BLaER1 (cell line): ENCODE results near the gene HTRA2.

Experiments used
- H3K27ac ChIP-seq: shearing (Covaris generic); formaldehyde crosslinking; 2 replicates; pipeline ENCODE4 v1.8.1; 2022
- H3K27me3 ChIP-seq: shearing (Covaris generic); formaldehyde crosslinking; 2 replicates; pipeline ENCODE4 v1.8.1; 2022
- H3K36me3 ChIP-seq: shearing (Covaris generic); formaldehyde crosslinking; 2 replicates; pipeline ENCODE4 v1.8.1; 2022
- H3K4me1 ChIP-seq: shearing (Covaris generic); formaldehyde crosslinking; 2 replicates; pipeline ENCODE4 v1.8.1; 2022
- H3K4me2 ChIP-seq: shearing (Covaris generic); formaldehyde crosslinking; 2 replicates; pipeline ENCODE4 v1.8.1; 2022
- H3K4me3 ChIP-seq: shearing (Covaris generic); formaldehyde crosslinking; 2 replicates; pipeline ENCODE4 v1.8.1; 2022
- H3K9ac ChIP-seq: shearing (Covaris generic); formaldehyde crosslinking; 2 replicates; pipeline ENCODE4 v1.8.1; 2022
- H3K9me3 ChIP-seq: shearing (Covaris generic); formaldehyde crosslinking; 2 replicates; pipeline ENCODE4 v1.8.1; 2022
- H4K20me1 ChIP-seq: shearing (Covaris generic); formaldehyde crosslinking; 2 replicates; pipeline ENCODE4 v1.8.1; 2022
- Cebpa-rat ChIP-seq: shearing (Covaris generic); IDR thresholded peaks from 2 replicates; pipeline ENCODE4 v1.8.1; 2022

The HTRA2 gene

DNA sequence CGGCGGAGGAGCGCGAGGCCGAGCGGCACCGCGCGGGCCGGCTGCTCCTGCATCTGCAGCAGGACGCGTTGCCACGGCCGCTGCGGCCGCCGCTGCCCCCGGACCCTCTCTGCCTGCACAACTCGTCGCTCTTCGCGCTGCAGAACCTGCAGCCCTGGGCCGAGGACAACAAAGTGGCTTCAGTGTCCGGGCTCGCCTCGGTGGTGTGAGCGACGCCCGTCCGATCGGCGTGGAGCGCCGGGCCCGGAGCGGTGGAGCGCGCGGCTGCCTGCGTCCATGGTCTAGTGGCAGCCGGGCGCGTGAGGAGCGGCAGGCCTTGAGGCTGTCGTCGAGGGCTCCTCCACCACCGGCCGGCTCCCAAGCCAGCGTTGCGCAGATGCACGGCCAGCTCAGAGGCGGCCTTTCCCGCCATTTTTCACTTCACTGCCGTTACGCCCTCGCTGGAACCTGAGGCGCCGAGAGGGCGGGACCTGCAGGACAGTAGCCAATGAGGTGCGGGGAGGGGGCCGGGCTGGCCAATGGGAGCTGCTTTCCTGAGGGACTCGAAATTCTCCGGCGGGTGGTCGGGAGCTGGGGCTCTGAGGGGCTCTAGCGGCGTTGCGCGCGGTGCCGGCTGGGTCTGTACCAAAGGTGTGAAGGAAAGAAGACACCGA, 13.6 kb upstream of the HTRA2 start:
- no peak overlapping the region for H3K4me2 ChIP-seq
- H3K4me1 ChIP-seq, result peaks cover 16% of the 10 kb centered on the region
- no peak overlapping the region for H3K9ac ChIP-seq
- peaks cover 27% of the 10 kb centered on the region; the same call in 1 of the 2 replicates for H3K9me3 ChIP-seq
- peaks cover 39% of the 10 kb centered on the region for H4K20me1 ChIP-seq
- no peaks in the 10 kb centered on the region for H3K36me3 ChIP-seq
- no peak overlapping the region for H3K4me3 ChIP-seq
- no peak overlapping the region for H3K27ac ChIP-seq
- H3K27me3 ChIP-seq, result peaks cover 97% of the 10 kb centered on the region
- no peak for TF ChIP-seq Cebpa-rat

- H3K4me2 ChIP-seq, result no peak overlapping the region
- peaks cover 39% of the 10 kb centered on the region for H4K20me1 ChIP-seq
- no peak overlapping the region for H3K4me3 ChIP-seq
- TF ChIP-seq Cebpa-rat, result no peak
- H3K4me1 ChIP-seq, result peaks cover 16% of the 10 kb centered on the region
- no peak overlapping the region for H3K9ac ChIP-seq
- H3K27me3 ChIP-seq, result peaks cover 92% of the 10 kb centered on the region
- no peaks in the 10 kb centered on the region for H3K36me3 ChIP-seq
- peaks cover 27% of the 10 kb centered on the region; the same call in 1 of the 2 replicates for H3K9me3 ChIP-seq
- H3K27ac ChIP-seq, result no peak overlapping the region
These were observed 13.1 kb upstream of the HTRA2 start for GRCh38 chr2:74516650-74517049.

DNA sequence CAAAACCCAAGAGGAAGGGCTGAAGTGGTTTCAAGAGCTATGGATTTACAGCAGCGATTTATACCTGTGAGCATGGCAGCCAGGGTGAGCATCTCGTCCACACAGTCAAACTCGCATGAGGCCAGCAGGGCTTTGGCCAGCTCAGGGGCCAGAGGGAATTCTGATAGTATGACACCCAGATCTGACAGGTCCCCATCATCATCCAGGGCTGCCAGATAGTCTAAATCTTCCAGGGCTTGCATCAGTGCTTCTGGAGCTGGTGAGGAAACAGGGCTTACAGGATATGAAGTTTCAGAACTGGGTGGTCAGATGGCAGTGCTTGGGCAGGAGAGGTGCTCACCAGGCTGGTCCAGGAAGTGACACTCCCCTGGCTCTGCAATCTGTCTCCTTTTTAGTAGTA, 7.2 kb upstream of the HTRA2 start:
- H3K27me3 ChIP-seq, result peaks cover 33% of the 10 kb centered on the region
- no peak for TF ChIP-seq Cebpa-rat

DNA sequence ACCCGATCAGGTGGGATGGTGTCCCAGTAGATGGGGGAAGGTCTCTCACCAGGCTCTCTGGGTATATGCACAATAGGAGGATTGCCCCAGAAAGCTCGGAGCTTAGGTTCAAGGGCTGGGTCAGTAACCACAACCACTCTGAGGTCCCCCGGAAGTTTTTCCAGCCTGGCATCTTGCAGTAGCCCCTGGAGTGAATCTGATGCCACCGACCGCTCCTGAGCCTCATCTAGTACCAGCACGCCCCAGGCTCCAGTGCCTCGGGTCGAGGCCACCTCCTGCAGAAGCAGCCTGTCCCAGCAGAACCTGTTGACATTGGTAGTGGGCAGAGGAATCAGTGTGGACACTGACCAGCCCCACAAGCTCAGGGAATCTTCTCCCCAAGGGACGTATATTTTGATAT, 5.7 kb upstream of the HTRA2 start:
- Histone ChIP-seq H3K4me3 (no peak overlapping the region), H3K27me3 (peaks cover 18% of the 10 kb centered on the region), H3K27ac (no peak overlapping the region), H3K4me2 (no peak overlapping the region), H4K20me1 (peaks cover 11% of the 10 kb centered on the region), H3K36me3 (peaks cover 31% of the 10 kb centered on the region), H3K4me1 (peaks cover 20% of the 10 kb centered on the region), H3K9me3 (no peaks in the 10 kb centered on the region), H3K9ac (no peak overlapping the region)
- TF ChIP-seq Cebpa-rat, result no peak

More for the DNA sequence above, 7.2 kb upstream of the HTRA2 start:
- H3K4me3 ChIP-seq, result no peak overlapping the region
- H3K27ac ChIP-seq, result no peak overlapping the region
- H3K9me3 ChIP-seq, result no peaks in the 10 kb centered on the region
- H3K4me2 ChIP-seq, result no peak overlapping the region
- peaks cover 5% of the 10 kb centered on the region for H3K4me1 ChIP-seq
- peaks cover 23% of the 10 kb centered on the region for H3K36me3 ChIP-seq
- no peak overlapping the region for H3K9ac ChIP-seq
- no peaks in the 10 kb centered on the region; the same call in 1 of the 2 replicates for H4K20me1 ChIP-seq

GRCh38 chr2:74524955-74525716, 4.6 kb upstream of the HTRA2 start:
- TF ChIP-seq Cebpa-rat, result no peak
- Histone ChIP-seq H3K9me3 (no peaks in the 10 kb centered on the region), H3K4me1 (peaks cover 20% of the 10 kb centered on the region), H3K9ac (no peak overlapping the region), H4K20me1 (peaks cover 12% of the 10 kb centered on the region), H3K36me3 (peaks cover 31% of the 10 kb centered on the region), H3K27ac (no peak overlapping the region), H3K27me3 (peaks cover 7% of the 10 kb centered on the region), H3K4me3 (no peak overlapping the region), H3K4me2 (no peak overlapping the region)

DNA sequence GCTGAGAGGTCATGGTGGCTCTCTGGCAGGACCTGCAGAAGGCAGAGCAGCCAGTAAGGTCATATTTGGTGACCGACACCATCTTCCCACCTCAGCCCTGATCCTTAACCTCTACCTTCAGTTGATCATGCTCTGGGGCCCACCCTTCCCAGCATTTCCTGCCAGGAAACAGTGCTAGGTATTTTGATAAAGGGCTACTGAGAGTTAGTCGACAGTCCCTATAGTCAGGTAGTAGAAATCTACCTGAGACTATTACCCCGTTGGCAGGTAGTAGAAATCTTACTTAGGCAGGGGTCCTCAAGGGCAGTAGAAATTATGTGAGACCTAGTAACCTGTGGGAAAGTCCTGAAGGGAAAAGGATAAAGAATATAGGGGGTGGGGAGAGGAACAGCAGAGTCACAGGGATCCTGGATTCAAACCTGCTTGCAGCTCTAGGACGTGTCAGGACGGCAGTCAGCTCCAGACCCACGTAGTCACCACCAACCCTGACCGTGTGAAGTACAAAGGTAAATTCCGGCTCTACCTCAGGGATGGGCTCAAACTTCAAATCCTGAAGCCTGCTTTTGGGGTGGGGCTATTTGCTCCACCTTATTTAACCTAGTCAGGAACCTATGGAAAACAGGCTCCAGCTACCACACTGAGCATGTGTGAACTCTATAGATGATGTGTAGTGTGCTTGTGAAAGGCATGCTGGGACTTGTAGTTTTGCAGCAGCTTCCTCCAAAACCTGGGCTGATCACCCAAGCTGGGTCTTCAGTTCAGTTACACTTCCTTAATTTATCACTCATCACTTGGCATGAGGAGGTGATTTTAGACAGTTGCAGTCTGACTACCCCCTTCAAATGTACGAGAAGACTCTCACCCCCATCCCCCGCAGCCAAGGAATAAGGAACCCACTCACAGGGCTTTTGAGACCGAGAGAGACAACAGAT, 3.8 kb upstream of the HTRA2 start, which contains the start of gene DQX1:
Gene DQX1, minus strand, starts transcription at position 515 of the 932 bp plus-strand sequence. Its CDS starts 502 bp downstream, at position 13.
- TF ChIP-seq Cebpa-rat, result no peak
- Histone ChIP-seq H3K4me3 (no peak within 1 kb of the TSS), H3K4me2 (0 out of 2 replicates have a peak within 1 kb of the TSS, but pooled peaks have one; percentile 8), H3K4me1 (peaks cover 24% of the 10 kb centered on the region), H3K9me3 (no peaks in the 10 kb centered on the region), H4K20me1 (peaks cover 14% of the 10 kb centered on the region), H3K27me3 (no peaks in the 10 kb centered on the region; the same call in 1 of the 2 replicates), H3K9ac (no peak within 1 kb of the TSS), H3K36me3 (peaks cover 31% of the 10 kb centered on the region), H3K27ac (no peak within 1 kb of the TSS)

DNA sequence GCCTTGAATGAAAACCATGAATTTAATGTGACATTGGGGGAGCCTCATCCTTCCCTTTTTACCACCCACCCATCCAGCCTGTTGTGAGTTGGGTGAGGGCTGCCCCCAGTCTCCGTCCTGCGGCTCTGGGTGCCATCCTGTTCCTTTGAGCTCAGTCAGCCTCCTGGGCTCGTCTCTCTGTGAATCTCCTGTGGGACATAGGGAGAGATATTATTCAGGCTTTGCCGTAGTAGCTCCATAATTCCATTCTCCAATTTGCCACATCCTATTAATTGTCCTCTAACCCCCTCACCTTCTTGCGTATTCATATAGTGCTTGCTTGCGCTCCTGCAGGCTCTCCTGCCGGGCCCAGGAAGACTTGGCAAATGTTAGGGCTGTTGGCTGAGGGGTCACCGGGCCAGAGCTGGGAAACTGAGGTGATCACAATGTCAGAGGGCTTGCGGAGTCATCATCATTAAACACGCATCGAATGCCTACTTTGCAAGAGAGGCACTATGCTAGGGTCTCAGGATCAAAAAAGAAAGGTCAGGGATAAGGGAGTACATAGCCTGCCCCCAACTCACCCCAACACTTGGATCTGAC, 3.0 kb upstream of the HTRA2 start:
- H3K4me3 ChIP-seq, result no peak overlapping the region
- TF ChIP-seq Cebpa-rat, result no peak
- no peak overlapping the region for H3K27ac ChIP-seq
- no peaks in the 10 kb centered on the region for H3K9me3 ChIP-seq
- 0 out of 2 replicates have a peak overlapping the region, but pooled peaks have one; percentile 8 for H3K4me2 ChIP-seq
- H3K9ac ChIP-seq, result no peak overlapping the region
- no peaks in the 10 kb centered on the region; the same call in 1 of the 2 replicates for H3K27me3 ChIP-seq
- peaks cover 31% of the 10 kb centered on the region for H3K36me3 ChIP-seq
- peaks cover 31% of the 10 kb centered on the region for H3K4me1 ChIP-seq
- peaks cover 22% of the 10 kb centered on the region for H4K20me1 ChIP-seq

- H3K4me3 ChIP-seq, result peak overlapping the region; percentile 97
- peaks cover 32% of the 10 kb centered on the region for H4K20me1 ChIP-seq
- H3K36me3 ChIP-seq, result peaks cover 36% of the 10 kb centered on the region
- no peak for TF ChIP-seq Cebpa-rat
- no peak overlapping the region for H3K27ac ChIP-seq
- H3K4me2 ChIP-seq, result peak overlapping the region; percentile 98
- peak overlapping the region; percentile 94; the same call in 1 of the 2 replicates for H3K9ac ChIP-seq
- H3K9me3 ChIP-seq, result no peaks in the 10 kb centered on the region
- H3K27me3 ChIP-seq, result no peaks in the 10 kb centered on the region
- peaks cover 41% of the 10 kb centered on the region for H3K4me1 ChIP-seq
These were observed 2.0 kb upstream of the HTRA2 start for GRCh38 chr2:74527741-74528140.
